ENCODE measurements around the gene MAPKBP1. TPM values are rescaled to one million over a fixed set of nuclear protein-coding genes. Genes with fewer than 3 reads are reported as not detected.

The MAPKBP1 gene
- total RNA-seq, 2 donors from 2014 or later = 12.5 to 31.6 TPM

GRCh38 chr15:41842229-41842628 is 67.9 kb downstream of the MAPKBP1 start:
- WGBS, 2 donors = 74 to 86% methylated on average over 8 to 12 of the region's 12 CpGs
- no peak overlapping the region for H3K4me3 ChIP-seq
- no peak for TF ChIP-seq POLR2A (IDR thresholded peaks at IDR 0.05)
- ATAC-seq (no peak), DNase-seq (no peak)
- no peaks in the 10 kb centered on the region for H3K27me3 ChIP-seq
- H3K4me1 ChIP-seq = peaks cover 10% of the 10 kb centered on the region
- intact Hi-C loops (cut with DNase I) = no loop called here
- peaks cover 0 to 13% of the 10 kb centered on the region in 2 donors for H3K36me3 ChIP-seq (replicated peaks in 1 of 2; ENCODE audit: insufficient read depth in 1 of 2, low read depth in 2 of 2)
- no peaks in the 10 kb centered on the region for H3K9me3 ChIP-seq
- no peak overlapping the region for H3K27ac ChIP-seq

DNA sequence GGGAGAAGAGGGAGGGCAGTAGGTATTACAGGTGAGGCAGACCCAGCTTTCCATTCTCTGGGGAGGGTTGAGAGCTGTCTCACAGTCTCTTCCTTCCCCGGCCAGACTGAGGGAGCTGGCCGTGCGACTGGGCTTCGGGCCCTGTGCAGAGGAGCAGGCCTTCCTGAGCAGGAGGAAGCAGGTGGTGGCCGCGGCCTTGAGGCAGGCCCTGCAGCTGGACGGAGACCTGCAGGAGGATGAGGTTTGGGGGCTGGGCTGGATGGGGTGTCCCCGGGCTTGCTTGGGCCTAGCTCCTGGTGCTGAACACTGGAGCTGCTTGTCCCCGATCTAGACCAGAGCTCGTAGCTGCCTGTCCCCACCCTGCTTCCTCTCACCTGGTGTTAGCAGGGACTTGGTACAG is 69.3 kb downstream of the MAPKBP1 start:
- ATAC-seq (no peak), DNase-seq (no peak)
- peaks cover 3% of the 10 kb centered on the region for H3K4me1 ChIP-seq
- no peaks in the 10 kb centered on the region for H3K27me3 ChIP-seq
- intact Hi-C loops (cut with DNase I) = no loop called here
- no peak overlapping the region for H3K4me3 ChIP-seq
- TF ChIP-seq POLR2A (IDR thresholded peaks at IDR 0.05) (no peak), CTCF (IDR thresholded peaks at IDR 0.05) (no peak)
- peaks cover 0 to 19% of the 10 kb centered on the region in 2 donors for H3K36me3 ChIP-seq (replicated peaks in 1 of 2; ENCODE audit: insufficient read depth in 1 of 2, low read depth in 2 of 2)
- H3K27ac ChIP-seq = no peak overlapping the region
- WGBS, 2 donors = 73 to 80% methylated on average over 6 to 10 of the region's 10 CpGs
- H3K9me3 ChIP-seq = no peaks in the 10 kb centered on the region

DNA sequence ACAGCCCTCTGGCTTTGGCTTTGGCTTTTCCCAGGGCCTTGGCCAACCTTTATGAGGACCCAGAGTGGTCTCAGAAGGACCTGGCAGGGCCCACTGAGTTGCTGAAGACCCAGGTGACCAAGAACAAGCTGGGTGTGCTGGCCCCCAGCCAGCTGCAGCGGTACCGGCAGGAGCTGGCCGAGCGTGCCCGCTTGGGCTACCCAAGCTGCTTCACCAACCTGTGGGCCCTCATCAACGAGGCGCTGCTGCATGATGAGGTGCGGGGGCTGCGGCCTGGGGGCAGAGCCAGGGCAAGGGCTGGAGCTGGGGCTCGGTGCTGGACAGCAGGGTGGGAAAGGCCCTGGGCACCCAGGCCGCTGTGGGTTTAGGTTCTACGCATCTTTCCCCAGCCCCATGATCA is 70.5 kb downstream of the MAPKBP1 start:
- DNase-seq (no peak), ATAC-seq (no peak)
- intact Hi-C loops (cut with DNase I) = no loop called here
- Histone ChIP-seq H3K4me3 (no peak overlapping the region), H3K27me3 (no peaks in the 10 kb centered on the region), H3K36me3 (replicated peaks in 1 of 2; ENCODE audit: insufficient read depth in 1 of 2, low read depth in 2 of 2) (peaks cover 0 to 19% of the 10 kb centered on the region in 2 donors), H3K27ac (no peak overlapping the region), H3K9me3 (no peaks in the 10 kb centered on the region), H3K4me1 (peaks cover 6% of the 10 kb centered on the region)
- 75 to 82% methylated on average over 4 to 12 of the region's 12 CpGs for WGBS, 2 donors
- TF ChIP-seq POLR2A (IDR thresholded peaks at IDR 0.05) (no peak), CTCF (IDR thresholded peaks at IDR 0.05) (no peak)

- no peak for DNase-seq
- Histone ChIP-seq H3K4me3 (no peak overlapping the region), H3K9me3 (no peaks in the 10 kb centered on the region), H3K27ac (no peak overlapping the region), H3K27me3 (no peaks in the 10 kb centered on the region), H3K4me1 (peaks cover 10% of the 10 kb centered on the region), H3K36me3 (replicated peaks in 1 of 2; ENCODE audit: insufficient read depth in 1 of 2, low read depth in 2 of 2) (peaks cover 0 to 15% of the 10 kb centered on the region in 2 donors)
- TF ChIP-seq CTCF (IDR thresholded peaks at IDR 0.05) (no peak), POLR2A (IDR thresholded peaks at IDR 0.05) (no peak)
- 85 to 89% methylated on average over 13 to 14 of the region's 14 CpGs for WGBS, 2 donors
- intact Hi-C loops (cut with DNase I) = no loop called here
- no peak for ATAC-seq
These were observed 72.9 kb downstream of the MAPKBP1 start for GRCh38 chr15:41847206-41847605.

GRCh38 chr15:41847981-41848380 is 73.7 kb downstream of the MAPKBP1 start:
- TF ChIP-seq POLR2A (IDR thresholded peaks at IDR 0.05) (no peak), CTCF (IDR thresholded peaks at IDR 0.05) (no peak)
- no peaks in the 10 kb centered on the region for H3K27me3 ChIP-seq
- peaks cover 10% of the 10 kb centered on the region for H3K4me1 ChIP-seq
- WGBS, 2 donors = 92 to 94% methylated on average over 6 to 8 of the region's 9 CpGs
- H3K4me3 ChIP-seq = no peak overlapping the region
- peaks cover 0 to 15% of the 10 kb centered on the region in 2 donors for H3K36me3 ChIP-seq (replicated peaks in 1 of 2; ENCODE audit: insufficient read depth in 1 of 2, low read depth in 2 of 2)
- ATAC-seq = no peak
- DNase-seq = no peak
- intact Hi-C loops (cut with DNase I) = no loop called here
- no peaks in the 10 kb centered on the region for H3K9me3 ChIP-seq
- H3K27ac ChIP-seq = no peak overlapping the region
